SK-N-SH (cell line): ENCODE measurements around the gene LCMT1. TPM values are rescaled to one million over a fixed set of nuclear protein-coding genes. Genes with fewer than 3 reads are reported as not detected.

Source experiments
- CTCF ChIA-PET: fragments of 300-600, 350-600 bp; formaldehyde crosslinking; extraction: SDS; loops from one replicate; lab custom pipeline; 2021; lab: Yijun Ruan, JAX
- POLR2A ChIA-PET: fragments of 350-600 bp; sonication (Branson Sonifier 250); formaldehyde crosslinking; extraction: SDS; loops from one replicate; lab custom pipeline; 2020; ENCODE audit warnings: antibody characterized with exemption, inconsistent platforms; lab: Yijun Ruan, JAX
- DNase-seq: peaks from one replicate; pipeline ENCODE4 v3.0.0; 2012
- H2AFZ ChIP-seq: fragments of 200-600 bp; sonication (generic); 2 replicates; pipeline ENCODE4 v1.8.1; 2016; ENCODE audit warnings: antibody characterized with exemption, mild to moderate bottlenecking, low read depth
- H3F3A ChIP-seq: fragments of 200-600 bp; sonication (generic); replicated peaks from 2 replicates; pipeline ENCODE3; 2016; ENCODE audit warnings: antibody characterized with exemption, mild to moderate bottlenecking; ENCODE audit not compliant: insufficient read depth
- H3K27ac ChIP-seq, 2 experiments: fragments of 200-500 bp in 1 of 2; fragments of 200-600 bp in 1 of 2; sonication (Bioruptor generic) in 1 of 2; sonication (generic), shearing (Covaris generic) in 1 of 2; 2 replicates each; pipeline versions ENCODE4 v1.5.1 to v1.6.1; 2014 to 2016; ENCODE audit warnings: low read depth in 2 of 2, inconsistent platforms in 1 of 2, low read length in 1 of 2, mild to moderate bottlenecking in 1 of 2, mixed read lengths in 1 of 2
- H3K27me3 ChIP-seq: fragments of 200-600 bp; sonication (generic), shearing (Covaris generic); 2 replicates; pipeline ENCODE4 v1.6.1; 2016; ENCODE audit warnings: mixed run types; ENCODE audit not compliant: insufficient read depth
- H3K36me3 ChIP-seq, 2 experiments: fragments of 200-500 bp in 1 of 2; fragments of 200-600 bp in 1 of 2; sonication (Bioruptor generic) in 1 of 2; sonication (generic) in 1 of 2; replicated peaks in 1 of 2; 2 replicates each; pipeline versions ENCODE3 to v1.5.1; 2014 to 2016; ENCODE audit warnings: low read length in 1 of 2, mild to moderate bottlenecking in 1 of 2; ENCODE audit not compliant: insufficient read depth in 2 of 2, control insufficient read depth in 1 of 2
- H3K4me1 ChIP-seq, 2 experiments: fragments of 200-500 bp in 1 of 2; fragments of 200-600 bp in 1 of 2; sonication (Bioruptor generic) in 1 of 2; sonication (generic), shearing (Covaris generic) in 1 of 2; 2 replicates each; pipeline versions ENCODE4 v1.5.1 to v1.6.1; 2014 to 2016; ENCODE audit warnings: low read depth in 1 of 2, low read length in 1 of 2, mixed run types in 1 of 2; ENCODE audit not compliant: insufficient read depth in 2 of 2, control insufficient read depth in 1 of 2
- H3K4me2 ChIP-seq: fragments of 200-600 bp; sonication (generic), shearing (Covaris generic); 2 replicates; pipeline ENCODE4 v1.6.1; 2017; ENCODE audit warnings: mixed run types
- H3K4me3 ChIP-seq, 2 experiments: fragments of 200-500 bp in 1 of 2; fragments of 200-600 bp in 1 of 2; sonication (Bioruptor generic) in 1 of 2; sonication (generic), shearing (Covaris generic) in 1 of 2; 2 replicates each; pipeline versions ENCODE4 v1.5.1 to v1.8.1; 2014 to 2016; ENCODE audit warnings: low read depth in 2 of 2, inconsistent platforms in 1 of 2, low read length in 1 of 2, mild to moderate bottlenecking in 1 of 2, mixed read lengths in 1 of 2, moderate library complexity in 1 of 2
- H3K79me2 ChIP-seq: fragments of 200-600 bp; sonication (generic); 2 replicates; pipeline ENCODE4 v1.8.1; 2017; ENCODE audit warnings: mild to moderate bottlenecking; ENCODE audit not compliant: insufficient read depth
- H3K9ac ChIP-seq: fragments of 200-600 bp; sonication (generic); 2 replicates; pipeline ENCODE4 v1.6.1; 2017; ENCODE audit warnings: mixed run types
- H3K9me2 ChIP-seq: fragments of 200-600 bp; sonication (generic); 2 replicates; pipeline ENCODE4 v1.6.1; 2017; ENCODE audit warnings: mixed run types
- H3K9me3 ChIP-seq: fragments of 200-600 bp; sonication (generic); 2 replicates; pipeline ENCODE4 v1.6.1; 2017; ENCODE audit warnings: mixed run types, mild to moderate bottlenecking, moderate library complexity
- H4K20me1 ChIP-seq: fragments of 200-600 bp; sonication (generic); 2 replicates; pipeline ENCODE4 v1.6.1; 2017; ENCODE audit warnings: mild to moderate bottlenecking, mixed run types; ENCODE audit not compliant: insufficient read depth
- CTCF ChIP-seq: fragments of 200-600 bp; sonication (generic); IDR thresholded peaks from 2 replicates; pipeline ENCODE4 v1.6.1; 2017; ENCODE audit warnings: antibody characterized with exemption, mild to moderate bottlenecking, moderate library complexity
- EZH2phosphoT487 ChIP-seq: fragments of 200-600 bp; sonication (generic); IDR thresholded peaks from 2 replicates; pipeline ENCODE4 v1.6.1; 2017; ENCODE audit warnings: low read depth, mixed run types, mild to moderate bottlenecking, antibody characterized with exemption, moderate library complexity, borderline replicate concordance
- FOSL2 ChIP-seq: IDR thresholded peaks from 2 replicates; pipeline ENCODE4 v1.4.0; 2012; ENCODE audit warnings: low read depth, mild to moderate bottlenecking, moderate library complexity, borderline replicate concordance
- GABPA ChIP-seq: IDR thresholded peaks from 2 replicates; pipeline ENCODE4 v1.4.0; 2012; ENCODE audit warnings: low read depth, mild to moderate bottlenecking
- GATA2 ChIP-seq: sonication (generic); formaldehyde crosslinking; IDR thresholded peaks from 2 replicates; pipeline ENCODE4 v1.5.0; 2020; ENCODE audit warnings: mild to moderate bottlenecking, missing genetic modification reagents
- PBX3 ChIP-seq: IDR thresholded peaks from 2 replicates; pipeline ENCODE4; 2012
- RAD21 ChIP-seq: IDR thresholded peaks from 2 replicates; pipeline ENCODE4 v1.6.1; 2012; ENCODE audit warnings: mild to moderate bottlenecking, low read length
- RCOR1 ChIP-seq: fragments of 150-350 bp; IDR thresholded peaks from 2 replicates; pipeline ENCODE4 v1.6.1; 2017; ENCODE audit warnings: antibody characterized with exemption, low read length
- RFX5 ChIP-seq: IDR thresholded peaks from 2 replicates; pipeline ENCODE4 v1.6.1; 2012; ENCODE audit warnings: mild to moderate bottlenecking, improper control_type of control experiment, low read length
- RXRA ChIP-seq: IDR thresholded peaks from 2 replicates; pipeline ENCODE4 v1.4.0; 2012; ENCODE audit warnings: low read depth, mild to moderate bottlenecking, borderline replicate concordance
- YY1 ChIP-seq: IDR thresholded peaks from 2 replicates; pipeline ENCODE4 v1.4.0; 2012; ENCODE audit warnings: low read depth, mild to moderate bottlenecking
- ZBTB33 ChIP-seq: IDR thresholded peaks from 2 replicates; pipeline ENCODE4 v1.4.0; 2012; ENCODE audit warnings: low read depth, borderline replicate concordance
- WGBS: methylation state at CpG from one replicate; pipeline ENCODE4 v1.1.6; 2017; ENCODE audit warnings: low lambda C conversion rate; 5-methylcytosine and 5-hydroxymethylcytosine counted together
- polyA plus RNA-seq, 3 experiments: library from polyadenylated mRNA; depleted of rRNA; stranded (reverse); fragments of >200 nt; gene quantifications; 2 replicates each; pipeline ENCODE4 v1.2.3, GENCODE V29; 2012

The LCMT1 gene
- polyA plus RNA-seq, 1 of the 3 experiments (the other 2 are of a cell fraction), result 29.8 TPM

GRCh38 chr16:25118851-25119578 lies 7.5 kb downstream of the LCMT1 start:
- TF ChIP-seq CTCF (no peak), EZH2phosphoT487 (no peak), ZBTB33 (no peak)
- H3K27ac ChIP-seq, result no peak overlapping the region
- no peak overlapping the region for H3K4me2 ChIP-seq
- DNase-seq, result no peak
- H3K9ac ChIP-seq, result no peak overlapping the region
- no peaks in the 10 kb centered on the region; a peak in 1 of 4 replicates for H3K4me1 ChIP-seq
- 87% methylated on average over 14 of the region's 14 CpGs for WGBS
- no peaks in the 10 kb centered on the region for H3K9me3 ChIP-seq
- H4K20me1 ChIP-seq, result peaks cover 3% of the 10 kb centered on the region
- H3F3A ChIP-seq, result no peaks in the 10 kb centered on the region
- ChIA-PET POLR2A (no interaction called here), CTCF (interaction anchor here (0.6 to 1.2 kb wide), 2 partner anchors 9 to 88 kb away, joined by 3 read pairs; no protein-coding TSS in a partner anchor)
- H2AFZ ChIP-seq, result no peak overlapping the region
- no peaks in the 10 kb centered on the region for H3K9me2 ChIP-seq
- peaks cover 0 to 9% of the 10 kb centered on the region in 2 experiments for H3K36me3 ChIP-seq
- H3K79me2 ChIP-seq, result peaks cover 76% of the 10 kb centered on the region
- no peak overlapping the region for H3K4me3 ChIP-seq
- H3K27me3 ChIP-seq, result no peaks in the 10 kb centered on the region

- TF ChIP-seq PBX3 (no peak), RXRA (no peak), RCOR1 (no peak), EZH2phosphoT487 (no peak), RAD21 (no peak), RFX5 (no peak), GABPA (no peak), YY1 (no peak), CTCF (no peak), GATA2 (CRISPR knock-in tag) (no peak), FOSL2 (no peak), ZBTB33 (no peak)
- TF ChIP-seq, all 33 proteins: peak for 0
- Histone ChIP-seq H3K79me2 (peaks cover 57% of the 10 kb centered on the region), H3K27ac (no peak overlapping the region), H3K36me3 (peaks cover 0 to 5% of the 10 kb centered on the region in 2 experiments), H4K20me1 (peaks cover 8% of the 10 kb centered on the region), H3K4me1 (no peaks in the 10 kb centered on the region; a peak in 1 of 4 replicates), H3K27me3 (no peaks in the 10 kb centered on the region), H3K9me3 (no peaks in the 10 kb centered on the region), H2AFZ (no peak overlapping the region), H3F3A (peaks cover 4% of the 10 kb centered on the region), H3K4me2 (no peak overlapping the region), H3K9me2 (no peaks in the 10 kb centered on the region), H3K9ac (no peak overlapping the region), H3K4me3 (no peak overlapping the region)
- POLR2A ChIA-PET, result no interaction called here
- WGBS, result 94% methylated on average over 6 of the region's 6 CpGs
- CTCF ChIA-PET, result no interaction called here
- DNase-seq, result no peak
Measured at GRCh38 chr16:25121824-25122600, 10.5 kb downstream of the LCMT1 start.
